Measurements from ENCODE around the gene MAN2B1.

DNA sequence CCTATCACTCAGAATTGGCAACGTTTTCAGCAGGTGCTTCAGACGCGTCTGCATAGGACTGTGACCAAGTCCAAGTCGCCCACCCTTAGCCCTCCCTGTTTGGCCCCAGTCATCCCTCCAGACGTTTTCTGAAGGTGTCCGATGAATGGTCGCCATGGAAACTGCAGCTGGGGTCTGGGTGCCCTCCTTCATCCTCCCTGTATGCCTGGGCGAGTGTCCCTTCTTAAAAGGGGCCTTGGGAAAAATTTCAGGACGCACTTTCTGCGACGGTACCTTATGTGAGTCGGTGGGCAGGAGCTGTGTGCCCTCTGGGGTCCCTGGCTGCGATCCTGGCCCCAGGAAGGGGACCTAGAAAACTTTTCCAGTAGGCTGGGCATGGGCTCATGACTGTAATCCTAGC is 25.1 kb downstream of the MAN2B1 start:
- TF ChIP-seq, protein P1, sequence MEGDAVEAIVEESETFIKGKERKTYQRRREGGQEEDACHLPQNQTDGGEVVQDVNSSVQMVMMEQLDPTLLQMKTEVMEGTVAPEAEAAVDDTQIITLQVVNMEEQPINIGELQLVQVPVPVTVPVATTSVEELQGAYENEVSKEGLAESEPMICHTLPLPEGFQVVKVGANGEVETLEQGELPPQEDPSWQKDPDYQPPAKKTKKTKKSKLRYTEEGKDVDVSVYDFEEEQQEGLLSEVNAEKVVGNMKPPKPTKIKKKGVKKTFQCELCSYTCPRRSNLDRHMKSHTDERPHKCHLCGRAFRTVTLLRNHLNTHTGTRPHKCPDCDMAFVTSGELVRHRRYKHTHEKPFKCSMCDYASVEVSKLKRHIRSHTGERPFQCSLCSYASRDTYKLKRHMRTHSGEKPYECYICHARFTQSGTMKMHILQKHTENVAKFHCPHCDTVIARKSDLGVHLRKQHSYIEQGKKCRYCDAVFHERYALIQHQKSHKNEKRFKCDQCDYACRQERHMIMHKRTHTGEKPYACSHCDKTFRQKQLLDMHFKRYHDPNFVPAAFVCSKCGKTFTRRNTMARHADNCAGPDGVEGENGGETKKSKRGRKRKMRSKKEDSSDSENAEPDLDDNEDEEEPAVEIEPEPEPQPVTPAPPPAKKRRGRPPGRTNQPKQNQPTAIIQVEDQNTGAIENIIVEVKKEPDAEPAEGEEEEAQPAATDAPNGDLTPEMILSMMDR (IDR thresholded peaks at IDR 0.05): no peak
- TF ChIP-seq POLR2AphosphoS5 (IDR thresholded peaks at IDR 0.05): no peak
